Stimulated activated CD4-positive, alpha-beta T cell treated with anti-CD3 and anti-CD28 coated beads, Interleukin-15, amount 100 ng/mL, for 24 hours (primary cell): Measurements from ENCODE around the gene CDKN1B.
A peak's percentile ranks its signal among the peaks of the same experiment; 100 is the strongest.
"Not testable (repeated sequence)": the region's sequence is repeated elsewhere in the genome, so short reads cannot be mapped to it uniquely, and the experiment has no call there.

Experiments
- DNase-seq: peaks from one replicate; pipeline ENCODE4 v3.0.0-alpha.2; 2020

The CDKN1B gene

GRCh38 chr12:12725086-12725955 is 8.2 kb downstream of the CDKN1B start:
- DNase-seq, result peak; percentile 96

- no peak for DNase-seq
Observed at GRCh38 chr12:12725956-12726554, 8.9 kb downstream of the CDKN1B start.

GRCh38 chr12:12726555-12727093 is 9.5 kb downstream of the CDKN1B start:
- peak; percentile 20 for DNase-seq

- DNase-seq, result no peak
Observed at GRCh38 chr12:12731178-12731577, 14.0 kb downstream of the CDKN1B start.

- no peak for DNase-seq
Observed at GRCh38 chr12:12731785-12732184, 14.6 kb downstream of the CDKN1B start.

- DNase-seq, result no peak
Observed at GRCh38 chr12:12733118-12733517, 15.9 kb downstream of the CDKN1B start.

GRCh38 chr12:12734054-12734453 is 16.9 kb downstream of the CDKN1B start:
- no peak for DNase-seq

GRCh38 chr12:12734561-12735071 is 17.4 kb downstream of the CDKN1B start:
- no peak for DNase-seq

- DNase-seq, result no peak
Observed at GRCh38 chr12:12735301-12735700, 18.1 kb downstream of the CDKN1B start.

- DNase-seq, result peak; percentile 41
Observed at GRCh38 chr12:12736759-12737676, 19.9 kb downstream of the CDKN1B start.

- DNase-seq, result not testable (repeated sequence)
Observed at GRCh38 chr12:12738152-12738551, 21.0 kb downstream of the CDKN1B start.

GRCh38 chr12:12741660-12742059 is 24.5 kb downstream of the CDKN1B start:
- no peak for DNase-seq

- no peak for DNase-seq
Observed at GRCh38 chr12:12744546-12745305, 27.6 kb downstream of the CDKN1B start.

GRCh38 chr12:12745576-12746211 is 28.5 kb downstream of the CDKN1B start:
- DNase-seq, result no peak

GRCh38 chr12:12747278-12747677 is 30.1 kb downstream of the CDKN1B start:
- DNase-seq, result no peak

GRCh38 chr12:12748044-12748443 is 30.9 kb downstream of the CDKN1B start:
- DNase-seq, result no peak

- DNase-seq, result no peak
Observed at GRCh38 chr12:12749433-12749832, 32.3 kb downstream of the CDKN1B start.

GRCh38 chr12:12755923-12756322 is 38.8 kb downstream of the CDKN1B start:
- no peak for DNase-seq

- DNase-seq, result no peak
Observed at GRCh38 chr12:12757121-12757520, 40.0 kb downstream of the CDKN1B start.

GRCh38 chr12:12759234-12759915 is 42.2 kb downstream of the CDKN1B start:
- no peak for DNase-seq

GRCh38 chr12:12764824-12765223 is 47.7 kb downstream of the CDKN1B start:
- no peak for DNase-seq
